Stimulated activated naive CD8-positive, alpha-beta T cell treated with anti-CD3 and anti-CD28 coated beads, Interleukin-15, amount 100 ng/mL, for 72 hours (primary cell): ENCODE data around the gene UPP2.

Experiments used
- ATAC-seq: fragments of 150-1000 bp; cut with Tn5 transposase; 2 replicates; pipeline ENCODE4 v1.10.0; 2021; ENCODE audit warnings: mild to moderate bottlenecking, moderate library complexity
- DNase-seq, 2 donors: peaks; one replicate each; pipeline ENCODE4 v3.0.0; 2021 to 2022
- H3K27ac Mint-ChIP-seq, 2 donors: one replicate each; pipeline ENCODE4 v1.8.0; 2022; ENCODE audit warnings: mild to moderate bottlenecking in 2 of 2, mixed read lengths in 2 of 2, moderate library complexity in 2 of 2
- H3K27me3 Mint-ChIP-seq: one replicate; pipeline ENCODE4 v1.8.0; 2022; ENCODE audit warnings: mixed read lengths
- H3K4me1 Mint-ChIP-seq: one replicate; pipeline ENCODE4 v1.8.0; 2022; ENCODE audit warnings: mild to moderate bottlenecking, mixed read lengths
- H3K4me3 Mint-ChIP-seq, 2 donors: one replicate each; pipeline ENCODE4 v1.8.0; 2022; ENCODE audit warnings: mild to moderate bottlenecking in 2 of 2, mixed read lengths in 2 of 2, moderate library complexity in 1 of 2
- H3K9me3 Mint-ChIP-seq, 2 donors: one replicate each; pipeline ENCODE4 v1.8.0; 2022; ENCODE audit warnings: mixed read lengths in 2 of 2

Gene UPP2

DNA sequence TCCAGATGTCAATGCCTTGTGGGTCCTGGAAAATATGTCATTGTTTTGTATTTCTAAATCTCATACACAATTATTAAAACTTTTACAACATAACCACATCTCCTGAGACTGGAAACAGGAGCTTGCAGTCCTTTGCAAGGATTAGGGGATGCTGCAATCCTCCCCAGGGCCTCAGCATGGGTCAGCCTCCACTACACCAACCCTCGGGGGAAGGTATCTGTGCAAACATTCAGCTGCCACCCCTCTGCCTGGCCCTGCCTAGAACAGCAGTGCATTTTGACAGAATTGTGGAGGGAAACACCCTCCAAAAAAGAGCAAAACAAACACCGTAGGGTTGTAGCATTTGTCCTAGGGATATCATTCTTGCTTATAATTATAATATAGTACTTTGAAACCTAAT is 4.2 kb upstream of the UPP2 start:
- Mint-ChIP-seq H3K9me3 (no peaks in the 10 kb centered on the region), H3K4me1 (no peaks in the 10 kb centered on the region), H3K4me3 (no peak overlapping the region), H3K27ac (no peak overlapping the region), H3K27me3 (no peaks in the 10 kb centered on the region)
- ATAC-seq (no peak), DNase-seq (no peak)

DNA sequence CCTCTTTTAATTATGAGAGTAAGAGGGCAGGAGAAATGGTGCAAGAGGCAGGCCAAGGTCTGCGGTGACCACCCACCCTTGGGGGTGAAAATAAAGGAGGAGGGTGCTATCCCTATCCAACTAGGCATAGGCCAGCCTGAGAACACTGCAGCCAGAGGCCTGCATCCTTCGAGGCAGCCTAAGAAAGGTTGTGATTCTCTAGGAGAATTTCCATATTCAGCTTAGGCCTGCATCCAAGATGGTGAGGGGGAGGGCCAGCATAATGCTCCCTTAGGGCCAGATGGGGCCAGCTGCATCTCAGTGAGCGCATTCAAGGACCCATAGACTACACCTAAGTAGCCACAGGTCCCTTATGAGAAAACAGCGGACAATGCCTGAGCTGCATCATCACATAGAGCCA is 3.5 kb upstream of the UPP2 start:
- Mint-ChIP-seq H3K9me3 (no peaks in the 10 kb centered on the region), H3K27me3 (no peaks in the 10 kb centered on the region), H3K4me1 (no peaks in the 10 kb centered on the region), H3K4me3 (no peak overlapping the region), H3K27ac (no peak overlapping the region)
- ATAC-seq: no peak
- no peak for DNase-seq

DNA sequence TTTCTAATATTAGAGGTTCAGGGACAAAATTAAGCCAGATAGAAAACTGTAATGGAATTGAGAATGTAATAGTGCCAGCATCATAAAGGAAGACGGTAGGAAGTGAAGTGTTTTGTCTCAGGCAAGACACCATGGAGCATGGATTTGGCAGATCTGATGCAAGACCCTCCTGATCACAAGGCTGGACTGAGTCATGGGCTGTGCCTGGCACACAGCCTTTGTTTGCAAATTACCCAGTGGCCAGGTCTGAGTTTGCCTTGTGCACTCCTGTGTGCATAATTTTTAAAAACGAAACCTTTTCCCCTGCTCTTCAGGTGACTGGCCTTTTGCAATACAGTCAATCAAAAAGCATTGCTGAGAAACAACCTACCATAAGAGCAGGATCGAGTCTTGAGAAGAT is 2.0 kb upstream of the UPP2 start:
- ATAC-seq: no peak
- H3K27me3 Mint-ChIP-seq: no peaks in the 10 kb centered on the region
- no peak for DNase-seq

DNA sequence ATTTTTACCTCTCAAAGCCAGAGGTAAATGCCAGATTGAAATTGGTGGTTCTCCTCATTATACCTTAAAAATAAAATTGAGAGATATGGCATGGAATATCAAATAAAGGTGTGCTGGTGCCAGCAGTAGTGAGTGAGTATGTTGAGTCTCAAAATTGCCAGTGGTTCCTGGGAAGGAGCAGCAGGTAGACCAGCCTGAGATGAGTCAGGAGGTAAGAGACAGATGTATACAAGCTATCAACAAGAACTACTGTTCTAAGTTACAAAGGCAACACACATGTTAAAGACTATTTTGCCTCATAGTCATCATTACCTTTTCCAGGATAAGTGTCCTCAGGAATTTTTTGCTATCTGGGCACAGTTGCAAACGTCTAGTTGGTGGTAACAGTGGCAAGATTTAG is 1.3 kb upstream of the UPP2 start:
- ATAC-seq: no peak
- H3K9me3 Mint-ChIP-seq: no peaks in the 10 kb centered on the region
- H3K4me1 Mint-ChIP-seq: no peaks in the 10 kb centered on the region
- H3K27me3 Mint-ChIP-seq: no peaks in the 10 kb centered on the region
- DNase-seq: no peak
- H3K4me3 Mint-ChIP-seq: no peak overlapping the region
- no peak overlapping the region for H3K27ac Mint-ChIP-seq

More for the DNA sequence above, 2.0 kb upstream of the UPP2 start:
- no peak overlapping the region for H3K4me3 Mint-ChIP-seq
- no peak overlapping the region for H3K27ac Mint-ChIP-seq
- H3K9me3 Mint-ChIP-seq: no peaks in the 10 kb centered on the region
- H3K4me1 Mint-ChIP-seq: no peaks in the 10 kb centered on the region

DNA sequence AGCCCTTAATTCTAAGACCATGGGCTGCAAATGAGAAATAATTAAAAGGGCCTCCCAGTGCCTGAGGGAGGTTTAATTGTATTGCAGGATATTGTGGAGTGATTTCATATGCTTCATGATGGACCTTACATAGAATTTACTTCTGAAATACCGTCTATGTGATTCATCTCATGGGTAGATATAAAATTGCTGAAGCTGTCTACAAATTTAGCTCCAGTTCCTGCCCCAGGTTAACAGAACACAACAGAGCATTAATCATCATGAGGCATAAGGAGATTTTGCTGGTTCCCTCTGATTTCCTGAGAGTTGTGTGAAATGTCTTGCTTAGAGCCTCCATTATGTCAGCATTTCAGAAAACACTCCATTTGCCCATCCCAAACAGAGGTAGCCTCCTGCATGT is 770 bp downstream of the UPP2 start:
- ATAC-seq (no peak), DNase-seq (no peak)
- Mint-ChIP-seq H3K27me3 (no peaks in the 10 kb centered on the region), H3K27ac (no peak overlapping the region), H3K4me1 (no peaks in the 10 kb centered on the region), H3K9me3 (no peaks in the 10 kb centered on the region), H3K4me3 (no peak overlapping the region)

DNA sequence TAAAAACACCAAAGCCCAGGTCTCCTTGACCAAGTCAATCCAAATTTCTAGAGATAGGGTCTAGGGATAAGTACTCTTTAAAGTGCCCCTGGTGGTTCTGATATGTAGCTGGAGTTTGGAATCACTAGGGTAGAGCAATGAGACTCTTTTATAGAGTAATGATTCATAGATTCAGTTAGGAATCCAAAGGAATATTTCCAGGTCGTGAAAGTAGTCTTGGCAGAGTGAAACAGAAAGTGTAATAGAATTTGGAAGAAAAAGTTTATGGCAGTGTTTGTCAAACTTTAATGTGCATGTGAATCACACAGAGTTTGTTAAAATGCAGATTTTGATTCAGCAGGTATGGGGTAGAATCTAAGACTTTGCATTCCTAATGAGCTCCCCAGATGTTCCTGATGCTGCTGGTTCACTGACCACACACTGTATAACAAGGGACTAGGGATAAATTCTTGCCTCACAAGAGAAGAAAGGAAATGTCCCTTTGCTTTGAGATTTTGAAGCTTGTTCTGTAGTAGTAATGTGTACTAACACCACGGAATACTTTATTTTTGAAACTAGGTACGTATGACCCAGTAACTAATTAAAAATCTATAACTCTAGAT is 1.8 kb downstream of the UPP2 start:
- Mint-ChIP-seq H3K27ac (no peak overlapping the region), H3K4me3 (no peak overlapping the region), H3K27me3 (no peaks in the 10 kb centered on the region), H3K4me1 (no peaks in the 10 kb centered on the region), H3K9me3 (no peaks in the 10 kb centered on the region)
- ATAC-seq (no peak), DNase-seq (no peak)

DNA sequence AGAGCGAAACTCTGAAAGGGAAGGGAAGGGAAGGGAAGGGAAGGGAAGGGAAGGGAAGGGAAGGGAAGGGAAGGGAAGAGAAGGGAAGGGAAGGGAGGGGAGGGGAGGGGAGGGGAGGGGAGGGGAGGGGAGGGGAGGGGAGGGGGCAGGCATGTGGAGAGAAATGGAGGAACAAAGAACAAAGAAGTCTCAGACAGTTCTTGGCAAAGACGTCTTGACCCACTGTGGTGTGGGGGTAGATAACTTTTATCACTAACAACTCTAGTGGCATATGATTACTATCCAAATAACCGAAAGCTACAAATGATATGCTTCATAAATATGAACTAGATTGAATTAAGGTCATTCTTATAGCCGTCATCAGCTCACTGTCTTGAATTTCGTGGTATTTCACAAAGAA is 3.2 kb downstream of the UPP2 start:
- no peaks in the 10 kb centered on the region for H3K9me3 Mint-ChIP-seq
- H3K27me3 Mint-ChIP-seq: peaks cover 5% of the 10 kb centered on the region
- no peak overlapping the region for H3K27ac Mint-ChIP-seq
- DNase-seq (no peak), ATAC-seq (no peak)
- no peaks in the 10 kb centered on the region for H3K4me1 Mint-ChIP-seq
- no peak overlapping the region for H3K4me3 Mint-ChIP-seq

DNA sequence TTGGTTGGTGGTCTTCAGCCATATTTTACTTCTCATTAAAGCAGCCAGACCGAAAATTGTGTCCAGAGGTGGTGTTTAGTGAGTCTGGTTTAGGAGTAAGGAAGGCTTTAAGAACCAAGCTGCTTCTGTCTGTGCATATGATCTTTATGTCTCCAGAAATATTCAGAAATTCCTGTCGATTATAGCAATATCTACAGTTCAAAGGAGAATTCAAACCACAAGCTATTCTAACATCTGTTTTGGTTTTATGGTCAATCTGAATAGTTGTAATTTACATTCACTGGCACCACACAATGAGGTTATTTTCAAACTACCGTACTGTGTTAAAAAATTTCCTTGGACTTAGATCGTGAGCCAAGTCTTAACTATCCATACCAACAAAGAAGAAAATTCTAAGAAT is 11.3 kb downstream of the UPP2 start:
- ATAC-seq (no peak), DNase-seq (no peak)
- Mint-ChIP-seq H3K27me3 (peaks cover 20% of the 10 kb centered on the region), H3K4me3 (no peak overlapping the region), H3K4me1 (no peaks in the 10 kb centered on the region), H3K9me3 (no peaks in the 10 kb centered on the region), H3K27ac (no peak overlapping the region)

DNA sequence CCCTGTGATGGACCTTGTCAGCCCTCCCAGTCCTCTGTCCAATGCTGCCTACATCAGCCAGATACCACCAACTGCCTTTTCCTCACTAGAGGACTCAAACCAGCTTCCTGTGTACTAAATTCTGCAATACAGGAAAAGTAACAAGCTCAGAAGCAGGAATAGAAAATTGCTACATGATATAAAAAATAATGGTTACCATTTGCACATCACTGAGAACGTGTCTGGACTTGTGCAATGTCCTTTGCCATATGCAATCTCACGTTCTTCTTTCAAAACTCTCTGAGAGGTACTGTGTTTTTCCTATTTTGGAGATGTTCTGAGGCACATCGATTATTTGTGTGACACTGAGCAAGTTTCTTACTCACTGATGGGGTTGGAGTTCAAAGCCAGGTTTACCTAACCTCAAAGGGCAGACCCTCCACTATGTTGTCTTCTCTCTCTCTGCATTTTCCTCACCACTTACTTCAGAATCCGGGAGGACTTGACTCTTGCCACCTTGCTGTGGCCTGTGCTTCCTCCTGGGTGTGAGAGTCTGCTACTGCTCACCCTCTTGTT is 12.1 kb downstream of the UPP2 start:
- peaks cover 20% of the 10 kb centered on the region for H3K27me3 Mint-ChIP-seq
- H3K4me3 Mint-ChIP-seq: no peak overlapping the region
- H3K4me1 Mint-ChIP-seq: no peaks in the 10 kb centered on the region
- DNase-seq (no peak), ATAC-seq (no peak)
- H3K27ac Mint-ChIP-seq: no peak overlapping the region
- no peaks in the 10 kb centered on the region for H3K9me3 Mint-ChIP-seq

DNA sequence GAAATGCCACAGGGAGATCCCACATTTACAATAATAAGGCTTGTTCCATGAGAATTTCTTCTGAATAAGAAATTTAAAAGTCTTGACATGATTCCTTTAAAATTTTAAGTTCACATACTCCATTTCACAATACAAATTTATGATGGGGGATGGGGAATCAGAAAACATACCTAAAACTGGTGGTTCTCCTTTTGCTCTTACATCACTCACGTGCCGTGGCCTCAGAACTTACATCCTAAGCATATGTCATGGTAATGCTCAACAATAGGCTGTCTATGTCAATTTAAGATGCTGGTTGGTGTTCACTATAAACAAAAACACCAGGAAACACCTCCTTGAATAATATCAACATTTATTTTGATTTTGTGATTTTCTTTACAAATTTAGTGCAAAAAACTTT is 12.8 kb downstream of the UPP2 start:
- Mint-ChIP-seq H3K27ac (no peak overlapping the region), H3K4me1 (no peaks in the 10 kb centered on the region), H3K27me3 (peaks cover 16% of the 10 kb centered on the region), H3K9me3 (no peaks in the 10 kb centered on the region), H3K4me3 (no peak overlapping the region)
- no peak for DNase-seq
- no peak for ATAC-seq

DNA sequence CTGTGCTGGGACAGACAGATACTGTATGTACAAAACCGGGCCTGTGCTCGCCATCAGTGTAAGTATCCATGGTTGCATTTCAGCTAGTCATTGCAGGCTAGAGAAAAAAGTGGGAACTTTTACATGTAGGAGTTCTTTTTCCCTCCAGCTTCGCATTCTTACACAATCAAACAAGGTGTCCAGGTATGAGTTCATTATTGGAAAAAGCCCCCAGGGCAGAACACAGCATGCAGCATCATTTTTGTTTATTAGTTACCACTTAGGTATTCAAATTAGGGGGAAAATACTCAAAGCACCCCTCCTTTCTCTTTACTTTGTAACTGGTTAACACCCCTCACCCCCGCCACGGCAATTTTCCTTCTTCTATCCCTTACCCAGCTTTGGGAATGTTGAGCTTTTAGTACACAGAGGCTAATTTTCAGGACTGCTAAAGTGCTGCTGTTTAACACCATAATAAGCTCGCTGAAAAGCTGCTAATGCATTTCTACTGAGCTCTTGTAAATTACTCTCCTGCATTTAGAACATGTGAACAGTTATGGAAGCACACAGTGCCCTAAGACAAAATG is 13.6 kb downstream of the UPP2 start:
- DNase-seq (no peak), ATAC-seq (no peak)
- no peaks in the 10 kb centered on the region for H3K9me3 Mint-ChIP-seq
- peaks cover 14% of the 10 kb centered on the region for H3K27me3 Mint-ChIP-seq
- H3K27ac Mint-ChIP-seq: no peak overlapping the region
- H3K4me1 Mint-ChIP-seq: no peaks in the 10 kb centered on the region
- H3K4me3 Mint-ChIP-seq: no peak overlapping the region

DNA sequence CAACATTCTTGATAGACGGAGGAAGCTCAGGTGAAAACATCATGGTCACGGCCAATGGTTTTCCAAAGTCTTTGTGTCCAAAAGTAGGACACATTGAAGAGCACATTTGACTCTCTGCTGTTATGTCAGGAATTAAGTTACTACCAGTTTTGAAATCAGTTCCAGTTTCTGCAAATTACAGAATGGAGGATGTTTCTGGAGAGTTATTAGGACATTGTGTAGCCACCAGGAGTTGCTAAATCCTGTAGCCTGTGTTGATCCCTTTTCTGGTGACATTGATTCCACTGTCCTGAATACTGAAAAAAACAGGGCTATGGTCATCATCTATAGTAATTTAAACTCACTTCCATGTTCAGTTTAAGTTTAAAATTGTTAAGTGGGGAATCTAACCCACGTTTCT is 15.3 kb downstream of the UPP2 start:
- Mint-ChIP-seq H3K9me3 (no peaks in the 10 kb centered on the region), H3K4me3 (no peak overlapping the region), H3K27ac (no peak overlapping the region), H3K4me1 (no peaks in the 10 kb centered on the region), H3K27me3 (peaks cover 14% of the 10 kb centered on the region)
- no peak for DNase-seq
- ATAC-seq: no peak

DNA sequence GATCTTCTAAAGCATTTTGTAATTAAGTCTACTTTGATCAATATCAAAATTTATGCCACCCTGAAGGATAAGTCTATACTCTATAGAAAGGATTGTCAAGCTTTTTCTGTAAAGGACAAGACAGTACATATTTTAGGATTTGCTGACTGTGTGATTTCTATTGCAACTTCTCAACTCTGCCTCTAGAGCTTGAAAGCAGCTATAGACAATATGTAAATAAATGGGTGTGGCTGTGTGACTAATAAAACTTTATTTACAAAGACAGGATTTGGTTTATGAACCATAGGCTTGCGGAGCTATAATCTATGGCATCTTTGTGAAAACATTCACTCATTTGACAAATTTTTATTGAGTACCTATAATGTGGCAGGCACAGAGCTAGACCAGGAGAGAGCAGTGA is 18.4 kb downstream of the UPP2 start:
- Mint-ChIP-seq H3K4me3 (no peak overlapping the region), H3K27ac (no peak overlapping the region), H3K9me3 (no peaks in the 10 kb centered on the region), H3K4me1 (no peaks in the 10 kb centered on the region), H3K27me3 (no peaks in the 10 kb centered on the region)
- ATAC-seq: no peak
- no peak for DNase-seq

DNA sequence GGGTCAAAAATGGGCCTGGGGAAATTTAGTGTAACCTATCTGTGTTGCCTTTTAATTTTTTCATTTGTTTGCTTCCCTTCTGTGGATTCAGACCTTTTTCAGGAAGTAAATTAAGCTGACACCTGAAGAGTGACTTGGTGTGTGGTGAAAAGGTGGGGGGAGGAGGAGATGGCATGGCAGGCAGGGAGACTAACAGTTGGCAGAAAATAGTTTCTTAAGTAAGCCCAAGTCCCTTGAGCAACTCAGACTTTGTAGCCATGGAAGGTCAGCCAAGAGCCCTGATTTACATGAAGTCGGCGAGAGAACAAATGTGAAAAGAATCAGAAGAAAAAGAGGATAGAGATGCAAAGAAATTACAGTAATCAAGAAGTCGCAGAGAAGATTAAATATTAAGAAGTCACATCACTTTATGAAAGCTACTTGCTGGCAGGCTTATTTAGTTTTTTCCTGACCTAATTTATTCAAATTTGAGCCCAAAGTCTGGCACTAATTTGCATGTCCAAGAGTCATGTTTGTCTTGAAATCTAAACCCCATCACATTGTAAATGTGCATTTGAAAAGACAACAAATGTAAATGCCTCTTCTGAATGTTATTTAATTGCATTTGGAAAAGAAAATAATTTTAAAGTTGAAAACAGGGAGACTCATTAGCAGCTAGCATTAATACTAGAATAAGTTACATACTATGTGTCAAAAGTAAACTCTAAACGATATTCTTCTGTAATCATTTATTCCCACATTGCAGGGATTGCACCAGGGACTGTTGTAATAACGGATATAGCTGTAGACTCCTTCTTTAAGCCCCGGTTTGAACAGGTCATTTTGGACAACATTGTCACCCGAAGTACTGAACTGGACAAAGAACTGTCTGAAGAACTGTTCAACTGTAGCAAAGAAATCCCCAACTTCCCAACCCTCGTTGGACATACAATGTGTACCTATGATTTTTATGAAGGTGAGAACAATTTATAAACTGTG is 19.3 kb downstream of the UPP2 start:
- H3K27ac Mint-ChIP-seq: no peak overlapping the region
- H3K4me1 Mint-ChIP-seq: no peaks in the 10 kb centered on the region
- no peak overlapping the region for H3K4me3 Mint-ChIP-seq
- no peak for DNase-seq
- H3K9me3 Mint-ChIP-seq: no peaks in the 10 kb centered on the region
- H3K27me3 Mint-ChIP-seq: no peaks in the 10 kb centered on the region
- no peak for ATAC-seq

DNA sequence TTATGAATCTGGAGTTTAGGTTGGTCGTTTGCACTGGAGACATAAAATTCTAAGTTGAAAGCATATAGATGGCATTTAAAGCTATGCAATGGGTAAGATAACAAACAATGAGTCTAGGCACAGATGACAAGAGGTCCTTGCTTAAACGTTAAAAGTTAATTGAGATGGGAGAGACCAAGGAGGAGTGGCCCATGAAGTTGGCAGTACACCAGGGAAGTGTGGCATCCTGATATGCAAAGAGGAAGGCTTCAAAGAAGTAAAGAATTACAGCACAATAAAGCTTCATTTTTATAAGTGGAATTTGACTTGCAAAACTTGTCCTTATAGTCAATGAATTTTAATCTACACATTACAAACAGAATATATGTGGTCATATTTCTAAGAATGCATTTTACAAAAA is 23.2 kb downstream of the UPP2 start:
- no peaks in the 10 kb centered on the region for H3K4me1 Mint-ChIP-seq
- H3K9me3 Mint-ChIP-seq: no peaks in the 10 kb centered on the region
- H3K4me3 Mint-ChIP-seq: no peak overlapping the region
- DNase-seq (no peak), ATAC-seq (no peak)
- no peak overlapping the region for H3K27ac Mint-ChIP-seq
- H3K27me3 Mint-ChIP-seq: no peaks in the 10 kb centered on the region
